Astrocyte (in vitro differentiated cells and primary cell): ENCODE results near the gene ADAMTS19.

Experiments used
- EZH2 ChIP-seq: IDR thresholded peaks from 2 replicates; pipeline ENCODE4 v1.6.1; 2012; ENCODE audit warnings: mild to moderate bottlenecking, low read length, inconsistent platforms; ENCODE audit not compliant: insufficient read depth
- TF ChIP-seq, protein P1 (sequence below): IDR thresholded peaks from 2 replicates; pipeline ENCODE4 v1.5.1; 2011; ENCODE audit warnings: low read depth, mild to moderate bottlenecking, inconsistent platforms, low read length, moderate library complexity; ENCODE audit not compliant: insufficient read depth

DNA sequence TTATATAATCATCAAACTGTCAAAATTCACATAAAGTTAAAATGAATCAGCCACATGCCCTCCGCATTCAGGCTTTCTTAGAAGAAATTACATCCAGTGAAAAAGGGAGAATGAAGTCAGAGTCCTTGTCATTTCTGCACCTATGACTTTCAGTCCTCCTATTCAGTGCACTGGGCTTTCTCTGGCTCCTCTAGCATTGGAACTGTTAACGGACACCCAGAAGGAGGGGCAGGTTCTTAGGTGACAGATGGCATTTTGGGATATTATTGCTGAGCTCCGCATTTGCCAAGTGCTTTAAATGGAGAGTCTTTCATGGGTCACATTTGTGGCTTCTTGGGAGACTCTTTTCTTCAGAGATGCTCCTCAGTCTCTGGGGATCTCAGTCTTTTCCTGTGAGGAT lies 40.0 kb downstream of the ADAMTS19 start:
- TF ChIP-seq, protein P1, sequence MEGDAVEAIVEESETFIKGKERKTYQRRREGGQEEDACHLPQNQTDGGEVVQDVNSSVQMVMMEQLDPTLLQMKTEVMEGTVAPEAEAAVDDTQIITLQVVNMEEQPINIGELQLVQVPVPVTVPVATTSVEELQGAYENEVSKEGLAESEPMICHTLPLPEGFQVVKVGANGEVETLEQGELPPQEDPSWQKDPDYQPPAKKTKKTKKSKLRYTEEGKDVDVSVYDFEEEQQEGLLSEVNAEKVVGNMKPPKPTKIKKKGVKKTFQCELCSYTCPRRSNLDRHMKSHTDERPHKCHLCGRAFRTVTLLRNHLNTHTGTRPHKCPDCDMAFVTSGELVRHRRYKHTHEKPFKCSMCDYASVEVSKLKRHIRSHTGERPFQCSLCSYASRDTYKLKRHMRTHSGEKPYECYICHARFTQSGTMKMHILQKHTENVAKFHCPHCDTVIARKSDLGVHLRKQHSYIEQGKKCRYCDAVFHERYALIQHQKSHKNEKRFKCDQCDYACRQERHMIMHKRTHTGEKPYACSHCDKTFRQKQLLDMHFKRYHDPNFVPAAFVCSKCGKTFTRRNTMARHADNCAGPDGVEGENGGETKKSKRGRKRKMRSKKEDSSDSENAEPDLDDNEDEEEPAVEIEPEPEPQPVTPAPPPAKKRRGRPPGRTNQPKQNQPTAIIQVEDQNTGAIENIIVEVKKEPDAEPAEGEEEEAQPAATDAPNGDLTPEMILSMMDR: no peak
- no peak for TF ChIP-seq EZH2
